ENCODE data around the gene EIF1AD. TPM values are rescaled to one million over a fixed set of nuclear protein-coding genes. Genes with fewer than 3 reads are reported as not detected.

EIF1AD gene
- total RNA-seq, 1 experiment from 2014 or later, result 46.0 TPM

- no peak for DNase-seq (ENCODE audit: low read depth)
These were observed 2.2 kb upstream of the EIF1AD start for GRCh38 chr11:66004186-66004585.

GRCh38 chr11:66003291-66003690 lies 1.3 kb upstream of the EIF1AD start:
- DNase-seq (ENCODE audit: low read depth), result no peak

- peak; percentile 47 for DNase-seq (ENCODE audit: low read depth)
These were observed 780 bp upstream of the EIF1AD start for GRCh38 chr11:66002648-66003225.

GRCh38 chr11:65997286-65997685 lies 4.7 kb downstream of the EIF1AD start:
- DNase-seq (ENCODE audit: low read depth), result no peak

GRCh38 chr11:65992056-65992455 lies 9.9 kb downstream of the EIF1AD start:
- DNase-seq (ENCODE audit: low read depth), result no peak

GRCh38 chr11:65988791-65989592 lies 13.0 kb downstream of the EIF1AD start:
- peak; percentile 93 for DNase-seq (ENCODE audit: low read depth)

- DNase-seq (ENCODE audit: low read depth), result no peak
These were observed 14.6 kb downstream of the EIF1AD start for GRCh38 chr11:65987336-65987735.

GRCh38 chr11:65983589-65983987 lies 18.4 kb downstream of the EIF1AD start:
- DNase-seq (ENCODE audit: low read depth), result no peak

- DNase-seq (ENCODE audit: low read depth), result no peak
These were observed 19.0 kb downstream of the EIF1AD start for GRCh38 chr11:65982824-65983588.

- no peak for DNase-seq (ENCODE audit: low read depth)
These were observed 19.8 kb downstream of the EIF1AD start for GRCh38 chr11:65981972-65982823.

GRCh38 chr11:65981101-65981740 lies 20.7 kb downstream of the EIF1AD start:
- DNase-seq (ENCODE audit: low read depth), result no peak

GRCh38 chr11:65979261-65979759 lies 22.6 kb downstream of the EIF1AD start:
- DNase-seq (ENCODE audit: low read depth), result no peak

GRCh38 chr11:65978391-65979238 lies 23.3 kb downstream of the EIF1AD start:
- no peak for DNase-seq (ENCODE audit: low read depth)

GRCh38 chr11:65977621-65978390 lies 24.2 kb downstream of the EIF1AD start:
- DNase-seq (ENCODE audit: low read depth), result no peak

- no peak for DNase-seq (ENCODE audit: low read depth)
These were observed 25.5 kb downstream of the EIF1AD start for GRCh38 chr11:65976216-65977176.

- DNase-seq (ENCODE audit: low read depth), result no peak
These were observed 26.2 kb downstream of the EIF1AD start for GRCh38 chr11:65975771-65976170.

- DNase-seq (ENCODE audit: low read depth), result peak; percentile 63
These were observed 28.4 kb downstream of the EIF1AD start for GRCh38 chr11:65973439-65974110.

- DNase-seq (ENCODE audit: low read depth), result no peak
These were observed 29.8 kb downstream of the EIF1AD start for GRCh38 chr11:65972116-65972515.

Measured in M059J (cell line).